MG63 (cell line): Measurements from ENCODE around the gene EPHA8. TPM values are rescaled to one million over a fixed set of nuclear protein-coding genes. Genes with fewer than 3 reads are reported as not detected.

Experiments used
- DNase-seq: peaks from one replicate; pipeline ENCODE4 v3.0.0-alpha.2; 2020
- H3K27me3 ChIP-seq: fragments of 250-450 bp; sonication (Bioruptor Pico); 2 replicates; pipeline ENCODE4 v1.5.1; 2020; ENCODE audit warnings: mild to moderate bottlenecking, moderate library complexity
- H3K36me3 ChIP-seq: fragments of 250-450 bp; sonication (Bioruptor Pico); 2 replicates; pipeline ENCODE4 v1.5.1; 2020; ENCODE audit warnings: mild to moderate bottlenecking, moderate library complexity
- H3K4me3 ChIP-seq: fragments of 250-450 bp; sonication (Bioruptor Pico); 2 replicates; pipeline ENCODE4 v1.5.1; 2020; ENCODE audit warnings: mild to moderate bottlenecking, moderate library complexity
- H3K9me3 ChIP-seq: fragments of 250-450 bp; sonication (Bioruptor Pico); 2 replicates; pipeline ENCODE4 v1.5.1; 2020; ENCODE audit warnings: mild to moderate bottlenecking, moderate library complexity
- total RNA-seq: library from RNA; depleted of rRNA; stranded (reverse); fragments of >200 nt; shearing (Covaris generic); gene quantifications from 2 replicates; pipeline ENCODE4 v1.2.3, GENCODE V29; 2014; ENCODE audit warnings: low replicate concordance

Gene EPHA8
- total RNA-seq, 1 experiment from 2014 or later, result not detected

GRCh38 chr1:22616571-22616970 lies 53.3 kb downstream of the EPHA8 start:
- no peaks in the 10 kb centered on the region for H3K36me3 ChIP-seq
- no peaks in the 10 kb centered on the region for H3K9me3 ChIP-seq
- peaks cover 65% of the 10 kb centered on the region for H3K27me3 ChIP-seq
- H3K4me3 ChIP-seq, result no peak overlapping the region
- no peak for DNase-seq

GRCh38 chr1:22618056-22618455 lies 54.8 kb downstream of the EPHA8 start:
- H3K4me3 ChIP-seq, result no peak overlapping the region
- H3K27me3 ChIP-seq, result peaks cover 68% of the 10 kb centered on the region
- DNase-seq, result no peak
- no peaks in the 10 kb centered on the region for H3K9me3 ChIP-seq
- H3K36me3 ChIP-seq, result no peaks in the 10 kb centered on the region

GRCh38 chr1:22619252-22619651 lies 56.0 kb downstream of the EPHA8 start:
- H3K4me3 ChIP-seq, result no peak overlapping the region
- DNase-seq, result no peak
- H3K27me3 ChIP-seq, result peaks cover 62% of the 10 kb centered on the region
- no peaks in the 10 kb centered on the region for H3K36me3 ChIP-seq
- no peaks in the 10 kb centered on the region for H3K9me3 ChIP-seq

GRCh38 chr1:22619798-22620197 lies 56.5 kb downstream of the EPHA8 start:
- peaks cover 60% of the 10 kb centered on the region for H3K27me3 ChIP-seq
- DNase-seq, result no peak
- H3K4me3 ChIP-seq, result no peak overlapping the region
- no peaks in the 10 kb centered on the region for H3K9me3 ChIP-seq
- no peaks in the 10 kb centered on the region for H3K36me3 ChIP-seq

GRCh38 chr1:22621761-22622160 lies 58.5 kb downstream of the EPHA8 start:
- peaks cover 55% of the 10 kb centered on the region for H3K27me3 ChIP-seq
- no peaks in the 10 kb centered on the region for H3K9me3 ChIP-seq
- H3K4me3 ChIP-seq, result no peak overlapping the region
- H3K36me3 ChIP-seq, result no peaks in the 10 kb centered on the region
- DNase-seq, result no peak

GRCh38 chr1:22625262-22625925 lies 62.1 kb downstream of the EPHA8 start:
- no peak for DNase-seq
- Histone ChIP-seq H3K27me3 (peaks cover 33% of the 10 kb centered on the region), H3K4me3 (no peak overlapping the region), H3K36me3 (no peaks in the 10 kb centered on the region), H3K9me3 (no peaks in the 10 kb centered on the region)

- Histone ChIP-seq H3K4me3 (no peak overlapping the region), H3K36me3 (no peaks in the 10 kb centered on the region), H3K9me3 (no peaks in the 10 kb centered on the region), H3K27me3 (peaks cover 36% of the 10 kb centered on the region)
- DNase-seq, result no peak
Measured at GRCh38 chr1:22626237-22627157, 63.2 kb downstream of the EPHA8 start.

- H3K36me3 ChIP-seq, result no peaks in the 10 kb centered on the region
- DNase-seq, result no peak
- no peak overlapping the region for H3K4me3 ChIP-seq
- H3K27me3 ChIP-seq, result peaks cover 42% of the 10 kb centered on the region
- no peaks in the 10 kb centered on the region for H3K9me3 ChIP-seq
Measured at GRCh38 chr1:22627331-22627730, 64.0 kb downstream of the EPHA8 start.

GRCh38 chr1:22628698-22629444 lies 65.6 kb downstream of the EPHA8 start:
- peaks cover 43% of the 10 kb centered on the region for H3K27me3 ChIP-seq
- no peaks in the 10 kb centered on the region for H3K9me3 ChIP-seq
- DNase-seq, result no peak
- no peaks in the 10 kb centered on the region for H3K36me3 ChIP-seq
- no peak overlapping the region for H3K4me3 ChIP-seq

GRCh38 chr1:22629886-22630285 lies 66.6 kb downstream of the EPHA8 start:
- Histone ChIP-seq H3K9me3 (no peaks in the 10 kb centered on the region), H3K27me3 (peaks cover 53% of the 10 kb centered on the region), H3K36me3 (no peaks in the 10 kb centered on the region), H3K4me3 (no peak overlapping the region)
- no peak for DNase-seq

- Histone ChIP-seq H3K9me3 (no peaks in the 10 kb centered on the region), H3K36me3 (no peaks in the 10 kb centered on the region), H3K4me3 (no peak overlapping the region), H3K27me3 (peaks cover 41% of the 10 kb centered on the region)
- no peak for DNase-seq
Measured at GRCh38 chr1:22633697-22634463, 70.6 kb downstream of the EPHA8 start.

GRCh38 chr1:22635436-22635835 lies 72.1 kb downstream of the EPHA8 start:
- Histone ChIP-seq H3K36me3 (no peaks in the 10 kb centered on the region), H3K9me3 (no peaks in the 10 kb centered on the region), H3K27me3 (peaks cover 41% of the 10 kb centered on the region), H3K4me3 (no peak overlapping the region)
- no peak for DNase-seq

GRCh38 chr1:22636353-22636752 lies 73.1 kb downstream of the EPHA8 start, which contains the start of gene C1QA:
Gene C1QA (plus strand): TSS chr1:22636628. CDS start chr1:22637617, 989 bp downstream.
- no peak for DNase-seq
- Histone ChIP-seq H3K9me3 (no peaks in the 10 kb centered on the region), H3K27me3 (peaks cover 37% of the 10 kb centered on the region)

GRCh38 chr1:22636927-22637326 lies 73.6 kb downstream of the EPHA8 start:
- DNase-seq, result no peak
- peaks cover 31% of the 10 kb centered on the region for H3K27me3 ChIP-seq
- no peaks in the 10 kb centered on the region for H3K36me3 ChIP-seq
- no peak overlapping the region for H3K4me3 ChIP-seq
- H3K9me3 ChIP-seq, result no peaks in the 10 kb centered on the region

More at GRCh38 chr1:22636353-22636752, 73.1 kb downstream of the EPHA8 start, which contains the start of gene C1QA:
- Histone ChIP-seq H3K4me3 (no peak within 1 kb of the TSS), H3K36me3 (no peaks in the 10 kb centered on the region)

GRCh38 chr1:22637907-22638445 lies 74.7 kb downstream of the EPHA8 start:
- no peak overlapping the region for H3K4me3 ChIP-seq
- DNase-seq, result no peak
- H3K9me3 ChIP-seq, result no peaks in the 10 kb centered on the region
- H3K36me3 ChIP-seq, result no peaks in the 10 kb centered on the region
- H3K27me3 ChIP-seq, result peaks cover 25% of the 10 kb centered on the region
